Activated CD4-positive, alpha-beta T cell treated with anti-CD3 and anti-CD28 coated beads for 36 hours (primary cell): ENCODE data around the gene FGF2. TPM values are rescaled to one million over a fixed set of nuclear protein-coding genes. Genes with fewer than 3 reads are reported as not detected.

Experiments used
- ATAC-seq: fragments of 200-7000 bp; cut with Tn5 transposase; one replicate; pipeline ENCODE4 v1.10.0; 2021; ENCODE audit warnings: mild to moderate bottlenecking, moderate library complexity
- CTCF ChIA-PET: fragments of 350-600 bp; sonication (Branson Sonifier 250); formaldehyde crosslinking; loops from one replicate; lab custom pipeline; 2021; ENCODE audit warnings: antibody characterized with exemption; lab: Charles Lee
- POLR2A ChIA-PET: fragments of 350-600 bp; sonication (Branson Sonifier 250); formaldehyde crosslinking; loops from one replicate; lab custom pipeline; 2021; ENCODE audit warnings: antibody characterized with exemption, inconsistent platforms; lab: Charles Lee
- DNase-seq: peaks from one replicate; pipeline ENCODE4 v3.0.0-alpha.2; 2020
- H3K27ac Mint-ChIP-seq: one replicate; pipeline ENCODE4 v1.8.0; 2021; ENCODE audit warnings: mixed read lengths
- H3K27me3 Mint-ChIP-seq: one replicate; pipeline ENCODE4 v1.8.0; 2021; ENCODE audit warnings: mixed read lengths
- H3K36me3 Mint-ChIP-seq: one replicate; pipeline ENCODE4 v1.8.0; 2021; ENCODE audit warnings: low read depth, mixed read lengths
- H3K4me1 Mint-ChIP-seq: one replicate; pipeline ENCODE4 v1.8.0; 2021; ENCODE audit warnings: mixed read lengths
- H3K4me3 Mint-ChIP-seq: one replicate; pipeline ENCODE4 v1.8.0; 2021; ENCODE audit warnings: mild to moderate bottlenecking, moderate library complexity, mixed read lengths
- H3K9me3 Mint-ChIP-seq: one replicate; pipeline ENCODE4 v1.8.0; 2021; ENCODE audit warnings: low read depth, mixed read lengths
- intact Hi-C, 2 experiments: fragments of 100-400 bp; cut with DNase I in 1 of 2; cut with micrococcal nuclease in 1 of 2; formaldehyde crosslinking; loops; one replicate each; pipeline versions ENCODE4 v1.14.2 to v1.15.1; 2022 to 2024; cut with DNase I, micrococcal nuclease
- total RNA-seq, 2 experiments: library from RNA; stranded (reverse); gene quantifications; one replicate each; pipeline ENCODE4 v1.2.3, GENCODE V29; 2021

Gene FGF2
- total RNA-seq, 2 experiments from 2014 or later, result 0.91 to 1.2 TPM

DNA sequence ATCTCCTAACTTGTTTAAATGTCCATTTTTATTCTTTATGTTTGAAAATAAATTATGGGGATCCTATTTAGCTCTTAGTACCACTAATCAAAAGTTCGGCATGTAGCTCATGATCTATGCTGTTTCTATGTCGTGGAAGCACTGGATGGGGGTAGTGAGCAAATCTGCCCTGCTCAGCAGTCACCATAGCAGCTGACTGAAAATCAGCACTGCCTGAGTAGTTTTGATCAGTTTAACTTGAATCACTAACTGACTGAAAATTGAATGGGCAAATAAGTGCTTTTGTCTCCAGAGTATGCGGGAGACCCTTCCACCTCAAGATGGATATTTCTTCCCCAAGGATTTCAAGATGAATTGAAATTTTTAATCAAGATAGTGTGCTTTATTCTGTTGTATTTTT, 68.2 kb downstream of the FGF2 start:
- DNase-seq, result no peak
- intact Hi-C loops, result no loop called here
- Mint-ChIP-seq H3K9me3 (no peaks in the 10 kb centered on the region), H3K4me1 (no peaks in the 10 kb centered on the region), H3K27me3 (no peaks in the 10 kb centered on the region), H3K27ac (no peak overlapping the region), H3K36me3 (no peaks in the 10 kb centered on the region), H3K4me3 (no peak overlapping the region)
- no peak for ATAC-seq
- ChIA-PET CTCF (no interaction called here), POLR2A (no interaction called here)

DNA sequence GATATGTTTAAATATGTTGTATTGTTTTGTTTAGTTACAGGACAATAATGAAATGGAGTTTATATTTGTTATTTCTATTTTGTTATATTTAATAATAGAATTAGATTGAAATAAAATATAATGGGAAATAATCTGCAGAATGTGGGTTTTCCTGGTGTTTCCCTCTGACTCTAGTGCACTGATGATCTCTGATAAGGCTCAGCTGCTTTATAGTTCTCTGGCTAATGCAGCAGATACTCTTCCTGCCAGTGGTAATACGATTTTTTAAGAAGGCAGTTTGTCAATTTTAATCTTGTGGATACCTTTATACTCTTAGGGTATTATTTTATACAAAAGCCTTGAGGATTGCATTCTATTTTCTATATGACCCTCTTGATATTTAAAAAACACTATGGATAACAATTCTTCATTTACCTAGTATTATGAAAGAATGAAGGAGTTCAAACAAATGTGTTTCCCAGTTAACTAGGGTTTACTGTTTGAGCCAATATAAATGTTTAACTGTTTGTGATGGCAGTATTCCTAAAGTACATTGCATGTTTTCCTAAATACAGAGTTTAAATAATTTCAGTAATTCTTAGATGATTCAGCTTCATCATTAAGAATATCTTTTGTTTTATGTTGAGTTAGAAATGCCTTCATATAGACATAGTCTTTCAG, 68.8 kb downstream of the FGF2 start:
- POLR2A ChIA-PET, result interaction anchor here (0.5 kb wide), 1 partner anchor 19 kb away, joined by 6 read pairs; no protein-coding TSS in a partner anchor
- no peaks in the 10 kb centered on the region for H3K36me3 Mint-ChIP-seq
- no peaks in the 10 kb centered on the region for H3K9me3 Mint-ChIP-seq
- ATAC-seq (no peak), DNase-seq (no peak)
- H3K4me3 Mint-ChIP-seq, result no peak overlapping the region
- H3K27me3 Mint-ChIP-seq, result no peaks in the 10 kb centered on the region
- intact Hi-C loops, result no loop called here
- CTCF ChIA-PET, result interaction anchor here (0.6 to 1.4 kb wide), 4 partner anchors 10 to 201 kb away, joined by 3 to 5 read pairs (median 4); no protein-coding TSS in a partner anchor
- H3K27ac Mint-ChIP-seq, result no peak overlapping the region
- no peaks in the 10 kb centered on the region for H3K4me1 Mint-ChIP-seq

DNA sequence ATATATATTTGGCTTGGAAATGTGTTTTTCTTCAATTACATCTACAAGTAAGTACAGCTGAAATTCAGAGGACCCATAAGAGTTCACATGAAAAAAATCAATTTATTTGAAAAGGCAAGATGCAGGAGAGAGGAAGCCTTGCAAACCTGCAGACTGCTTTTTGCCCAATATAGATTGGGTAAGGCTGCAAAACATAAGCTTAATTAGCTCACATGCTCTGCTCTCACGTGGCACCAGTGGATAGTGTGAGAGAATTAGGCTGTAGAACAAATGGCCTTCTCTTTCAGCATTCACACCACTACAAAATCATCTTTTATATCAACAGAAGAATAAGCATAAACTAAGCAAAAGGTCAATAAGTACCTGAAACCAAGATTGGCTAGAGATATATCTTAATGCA, 69.6 kb downstream of the FGF2 start:
- ChIA-PET CTCF (interaction anchor here (0.6 to 1.4 kb wide), 5 partner anchors 11 to 167 kb away, joined by 3 to 5 read pairs (median 4); no protein-coding TSS in a partner anchor), POLR2A (interaction anchor here (0.5 kb wide), 1 partner anchor 20 kb away, joined by 6 read pairs; no protein-coding TSS in a partner anchor)
- Mint-ChIP-seq H3K4me1 (no peaks in the 10 kb centered on the region), H3K36me3 (no peaks in the 10 kb centered on the region), H3K27ac (no peak overlapping the region), H3K9me3 (no peaks in the 10 kb centered on the region), H3K27me3 (no peaks in the 10 kb centered on the region), H3K4me3 (no peak overlapping the region)
- DNase-seq, result no peak
- intact Hi-C loops, result no loop called here
- no peak for ATAC-seq

DNA sequence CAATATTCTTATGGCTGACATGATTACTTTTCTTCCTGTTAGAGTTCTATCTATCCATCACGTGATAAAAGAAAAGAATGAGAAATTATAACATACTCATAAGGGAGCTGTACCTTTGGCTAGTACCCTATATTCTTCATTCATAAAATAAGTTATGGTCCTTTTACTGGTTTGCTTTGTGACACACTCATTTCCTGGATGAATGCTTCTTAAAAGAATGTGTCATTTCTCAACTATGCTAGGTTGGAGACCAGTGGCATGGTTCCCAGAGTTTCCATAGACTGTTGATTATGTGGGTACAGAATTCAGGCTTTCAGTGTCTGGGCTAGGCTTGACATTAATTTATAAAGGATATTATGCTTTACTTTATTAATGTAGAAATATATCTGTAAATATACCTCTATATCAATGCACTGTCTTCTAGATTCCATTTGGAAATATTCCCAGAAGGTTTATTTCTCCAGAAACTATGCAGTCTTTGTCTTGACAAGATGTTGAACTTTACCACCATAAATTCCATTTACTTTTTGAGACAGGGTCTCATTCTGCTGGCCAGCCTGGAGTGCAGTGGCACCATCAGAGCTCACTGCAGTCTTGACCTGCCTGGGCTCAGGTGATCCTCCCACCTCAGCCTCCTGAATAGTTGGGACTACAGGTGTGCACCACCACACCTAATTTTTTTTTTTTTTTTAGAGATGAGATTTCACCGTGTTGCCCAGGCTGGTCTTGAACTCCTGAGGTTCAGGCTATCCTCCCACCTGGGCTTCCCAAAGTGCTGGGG, 71.9 kb downstream of the FGF2 start:
- Mint-ChIP-seq H3K4me3 (no peak overlapping the region), H3K4me1 (no peaks in the 10 kb centered on the region), H3K27ac (no peak overlapping the region), H3K27me3 (no peaks in the 10 kb centered on the region), H3K36me3 (no peaks in the 10 kb centered on the region), H3K9me3 (no peaks in the 10 kb centered on the region)
- CTCF ChIA-PET, result no interaction called here
- peak; percentile 26 for ATAC-seq
- DNase-seq, result no peak
- intact Hi-C loops, result no loop called here
- POLR2A ChIA-PET, result no interaction called here

DNA sequence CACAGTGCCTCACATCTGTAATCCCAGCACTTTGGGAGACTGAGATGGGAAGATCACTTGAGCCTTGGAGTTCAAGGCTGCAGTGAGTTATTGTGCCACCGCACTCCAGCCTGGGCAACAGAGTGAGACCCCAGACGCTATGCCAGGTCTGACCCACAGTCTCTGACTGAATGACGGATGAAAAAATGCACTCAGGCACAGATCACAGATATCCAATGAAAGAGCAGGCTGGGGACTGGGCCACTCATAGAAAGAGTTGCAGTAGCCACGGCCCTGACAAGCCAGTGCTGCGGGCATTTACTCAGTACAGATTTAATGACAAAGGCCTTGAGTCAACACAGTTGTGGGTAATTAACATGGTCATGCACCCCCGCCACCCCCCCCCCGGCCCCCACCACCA, 73.1 kb downstream of the FGF2 start:
- intact Hi-C loops, result no loop called here
- no peak overlapping the region for H3K4me3 Mint-ChIP-seq
- DNase-seq, result no peak
- ChIA-PET CTCF (no interaction called here), POLR2A (no interaction called here)
- H3K4me1 Mint-ChIP-seq, result no peaks in the 10 kb centered on the region
- no peaks in the 10 kb centered on the region for H3K36me3 Mint-ChIP-seq
- no peak for ATAC-seq
- no peak overlapping the region for H3K27ac Mint-ChIP-seq
- H3K9me3 Mint-ChIP-seq, result no peaks in the 10 kb centered on the region
- H3K27me3 Mint-ChIP-seq, result no peaks in the 10 kb centered on the region

DNA sequence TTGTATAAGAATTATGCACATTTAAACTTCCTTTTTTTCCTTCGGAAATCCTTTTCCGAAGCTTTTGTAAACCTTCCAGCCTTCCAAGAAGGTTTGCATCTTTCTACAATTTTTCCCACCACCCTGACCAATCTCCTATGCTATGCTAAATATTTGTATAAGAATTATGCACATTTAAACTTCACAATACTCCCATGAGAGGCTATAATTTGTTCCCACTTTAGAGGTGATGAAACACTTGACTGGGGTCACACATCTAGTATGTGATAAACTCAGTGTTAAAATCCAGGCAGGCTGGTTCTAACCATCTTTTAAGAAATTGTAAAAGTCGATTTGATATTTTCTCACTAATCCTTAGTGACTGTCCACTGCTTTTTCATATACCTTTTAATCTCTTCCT, 73.7 kb downstream of the FGF2 start:
- H3K36me3 Mint-ChIP-seq, result no peaks in the 10 kb centered on the region
- no peaks in the 10 kb centered on the region for H3K27me3 Mint-ChIP-seq
- ATAC-seq (no peak), DNase-seq (no peak)
- CTCF ChIA-PET, result no interaction called here
- POLR2A ChIA-PET, result no interaction called here
- no peak overlapping the region for H3K4me3 Mint-ChIP-seq
- H3K9me3 Mint-ChIP-seq, result no peaks in the 10 kb centered on the region
- no peak overlapping the region for H3K27ac Mint-ChIP-seq
- intact Hi-C loops, result no loop called here
- no peaks in the 10 kb centered on the region for H3K4me1 Mint-ChIP-seq

DNA sequence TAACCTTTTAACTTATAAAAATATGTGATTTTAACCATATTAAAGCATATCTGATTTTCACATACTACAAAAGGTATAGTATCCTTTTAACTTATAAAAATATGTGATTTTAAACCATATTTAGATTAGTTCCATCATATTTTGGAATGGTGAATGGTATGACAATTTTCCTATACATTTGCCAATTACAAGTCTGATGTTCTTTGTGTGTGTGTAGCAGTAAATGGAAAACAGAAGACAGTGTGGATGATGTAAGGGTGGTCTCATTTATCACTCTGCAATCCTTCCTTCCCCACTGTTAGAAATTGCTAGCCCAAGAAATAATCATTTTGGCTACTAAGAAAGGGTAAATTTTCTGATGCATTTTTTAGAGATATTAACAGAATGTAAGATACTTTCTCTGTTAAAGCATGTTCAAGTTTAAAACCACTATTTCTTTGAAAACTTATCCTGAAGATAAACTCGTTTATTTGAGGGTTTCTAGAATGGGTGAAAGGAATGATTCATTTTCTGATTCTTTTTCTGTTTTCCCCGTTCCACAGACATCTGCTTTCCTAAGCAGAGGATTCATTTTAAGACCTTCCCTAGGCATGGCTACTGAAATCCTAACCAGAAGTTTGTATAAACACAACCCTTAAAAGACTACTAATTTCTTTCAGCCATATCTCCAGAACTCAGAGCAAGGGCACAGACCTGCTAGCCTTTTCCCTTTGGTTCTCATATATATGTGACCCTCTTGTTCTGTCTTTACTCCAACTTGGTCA, 74.8 kb downstream of the FGF2 start:
- Mint-ChIP-seq H3K4me1 (no peaks in the 10 kb centered on the region), H3K27ac (no peak overlapping the region), H3K4me3 (no peak overlapping the region), H3K36me3 (no peaks in the 10 kb centered on the region), H3K9me3 (no peaks in the 10 kb centered on the region), H3K27me3 (no peaks in the 10 kb centered on the region)
- ATAC-seq (no peak), DNase-seq (no peak)
- intact Hi-C loops, result no loop called here
- CTCF ChIA-PET, result interaction anchor here (1.0 to 2.2 kb wide), 2 partner anchors 11 to 22 kb away, joined by 3 to 10 read pairs; no protein-coding TSS in a partner anchor
- POLR2A ChIA-PET, result no interaction called here

DNA sequence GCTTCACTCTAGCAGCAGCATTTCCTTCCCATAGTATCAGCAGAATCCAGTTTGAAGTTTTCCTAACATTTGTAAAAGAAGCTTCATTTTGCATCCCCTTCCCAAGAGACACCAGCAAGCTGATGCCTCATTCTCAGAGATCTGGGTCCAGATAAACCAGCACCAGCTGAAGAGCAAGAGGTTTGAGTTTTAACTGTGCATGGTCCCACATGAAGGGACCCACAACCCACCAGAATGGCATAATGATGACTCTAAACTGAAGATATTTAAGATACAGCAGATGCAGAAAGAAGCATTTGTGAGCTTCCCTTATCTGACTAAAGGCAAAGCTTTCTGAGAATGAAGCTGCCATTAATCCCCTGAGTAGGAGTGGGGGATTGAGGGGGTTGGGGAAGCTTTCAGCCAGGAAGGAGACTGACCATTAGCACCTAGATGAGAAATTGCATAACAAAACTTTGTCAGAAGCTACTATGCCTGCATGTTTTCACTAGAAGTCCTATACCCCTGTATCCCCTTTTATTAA, 77.2 kb downstream of the FGF2 start:
- ChIA-PET POLR2A (no interaction called here), CTCF (interaction anchor here (0.8 to 2.7 kb wide), 4 partner anchors 8 to 146 kb away, joined by 3 to 25 read pairs (median 8); no protein-coding TSS in a partner anchor)
- no peak for DNase-seq
- Mint-ChIP-seq H3K27me3 (no peaks in the 10 kb centered on the region), H3K4me1 (no peaks in the 10 kb centered on the region), H3K36me3 (no peaks in the 10 kb centered on the region), H3K27ac (no peak overlapping the region), H3K4me3 (no peak overlapping the region), H3K9me3 (no peaks in the 10 kb centered on the region)
- intact Hi-C loops, result no loop called here
- ATAC-seq, result no peak

DNA sequence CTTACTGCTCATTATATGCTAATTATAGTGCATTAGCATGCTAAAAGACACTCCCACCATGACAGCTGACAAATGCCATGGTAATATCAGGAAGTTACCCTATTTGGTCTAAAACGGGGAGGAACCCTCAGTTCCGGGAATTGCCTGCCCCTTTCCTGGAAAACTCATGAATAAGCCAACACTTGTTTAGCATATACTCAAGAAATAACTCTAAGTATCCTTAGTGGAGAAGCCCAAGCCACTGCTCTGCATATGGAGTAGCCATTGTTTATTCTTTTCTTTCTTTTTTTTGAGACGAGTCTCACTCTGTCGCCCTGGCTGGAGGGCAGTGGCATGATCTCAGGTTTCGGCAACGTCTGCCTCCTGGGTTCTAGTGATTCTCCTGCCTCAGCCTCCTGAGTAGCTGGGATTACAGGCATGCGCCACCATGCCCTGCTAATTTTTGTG, 80.3 kb downstream of the FGF2 start:
- DNase-seq, result peak; percentile 12
- Mint-ChIP-seq H3K4me1 (no peaks in the 10 kb centered on the region), H3K27me3 (no peaks in the 10 kb centered on the region), H3K27ac (no peak overlapping the region), H3K9me3 (no peaks in the 10 kb centered on the region), H3K36me3 (peaks cover 2% of the 10 kb centered on the region), H3K4me3 (no peak overlapping the region)
- CTCF ChIA-PET, result no interaction called here
- ATAC-seq, result no peak
- POLR2A ChIA-PET, result no interaction called here
- intact Hi-C loops, result no loop called here

DNA sequence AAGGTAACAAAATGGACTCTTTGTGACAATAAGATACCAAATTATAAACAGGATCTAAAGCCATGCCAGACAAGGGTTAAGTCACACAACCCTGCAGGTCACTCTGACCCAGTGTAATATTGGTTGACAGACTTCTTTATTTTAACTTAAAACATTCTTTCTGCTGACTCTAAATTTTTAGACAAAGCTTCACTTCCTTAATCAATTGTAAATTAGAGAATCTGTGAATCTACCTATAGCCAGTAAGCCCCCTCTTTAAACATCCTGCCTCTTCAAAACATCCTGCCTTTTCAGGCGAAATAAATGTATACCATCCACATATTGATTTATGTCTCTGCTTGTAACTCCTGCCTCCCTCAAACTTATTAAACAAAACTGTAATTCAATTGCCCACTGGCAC, 81.6 kb downstream of the FGF2 start:
- DNase-seq (no peak), ATAC-seq (no peak)
- Mint-ChIP-seq H3K36me3 (peaks cover 3% of the 10 kb centered on the region), H3K27me3 (no peaks in the 10 kb centered on the region), H3K9me3 (no peaks in the 10 kb centered on the region), H3K4me1 (no peaks in the 10 kb centered on the region), H3K4me3 (no peak overlapping the region), H3K27ac (no peak overlapping the region)
- POLR2A ChIA-PET, result no interaction called here
- CTCF ChIA-PET, result no interaction called here
- intact Hi-C loops, result no loop called here

DNA sequence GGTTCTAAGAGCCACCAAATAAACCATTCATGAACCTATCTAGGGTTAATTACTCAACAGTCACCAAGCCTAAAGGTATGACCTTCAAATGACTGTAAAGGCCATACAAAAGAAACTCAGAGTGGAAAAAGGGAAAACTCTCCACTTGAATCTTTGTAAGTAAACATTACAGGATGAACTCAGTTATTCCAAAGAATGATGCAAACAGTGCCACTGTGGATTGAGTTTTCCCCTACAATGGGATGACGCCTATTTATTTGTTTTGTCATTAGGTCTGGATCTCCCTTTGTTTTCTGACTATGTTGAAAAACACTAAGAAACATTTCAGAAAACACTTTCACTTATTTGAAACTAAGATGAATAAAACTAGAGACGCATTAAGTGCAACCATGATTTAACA, 83.1 kb downstream of the FGF2 start:
- no peak for ATAC-seq
- intact Hi-C loops, result loop anchor here in 1 of 2 experiments (5.0 kb wide), 1 partner anchor 1007 kb away; no protein-coding TSS in a partner anchor
- CTCF ChIA-PET, result interaction anchor here (0.6 to 0.8 kb wide), 2 partner anchors 36 to 45 kb away, joined by 3 read pairs; no protein-coding TSS in a partner anchor
- Mint-ChIP-seq H3K27me3 (no peaks in the 10 kb centered on the region), H3K9me3 (no peaks in the 10 kb centered on the region), H3K36me3 (peaks cover 3% of the 10 kb centered on the region), H3K4me1 (no peaks in the 10 kb centered on the region), H3K27ac (no peak overlapping the region), H3K4me3 (no peak overlapping the region)
- no peak for DNase-seq
- POLR2A ChIA-PET, result no interaction called here
